ENCODE results near the gene IQCF2. TPM values are rescaled to one million over a fixed set of nuclear protein-coding genes. Genes with fewer than 3 reads are reported as not detected.

IQCF2 gene
- polyA plus RNA-seq, 1 donor from 2014 or later: not detected

DNA sequence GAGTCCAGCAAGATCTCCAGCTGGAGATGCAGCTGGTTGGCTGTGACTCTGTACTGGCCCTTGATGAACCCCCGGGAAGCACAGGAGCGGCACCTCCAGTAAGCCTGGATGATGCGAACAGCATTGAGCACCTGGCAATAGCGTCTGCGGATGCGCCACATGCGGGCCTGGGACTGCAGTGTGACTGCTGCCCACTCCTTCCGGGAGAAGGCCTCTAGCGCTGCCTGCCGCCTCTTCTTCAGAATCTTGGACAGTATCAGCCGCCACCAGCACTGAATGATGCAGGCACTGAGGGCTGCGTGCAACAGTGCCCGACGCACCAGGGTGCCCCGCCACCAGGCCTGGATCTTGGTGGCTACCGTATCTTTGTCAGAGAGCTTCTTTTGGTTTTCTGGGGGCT, 33.5 kb downstream of the IQCF2 start:
- no peak overlapping the region for H3K4me2 ChIP-seq (ENCODE audit: low read length)
- TF ChIP-seq, protein P1, sequence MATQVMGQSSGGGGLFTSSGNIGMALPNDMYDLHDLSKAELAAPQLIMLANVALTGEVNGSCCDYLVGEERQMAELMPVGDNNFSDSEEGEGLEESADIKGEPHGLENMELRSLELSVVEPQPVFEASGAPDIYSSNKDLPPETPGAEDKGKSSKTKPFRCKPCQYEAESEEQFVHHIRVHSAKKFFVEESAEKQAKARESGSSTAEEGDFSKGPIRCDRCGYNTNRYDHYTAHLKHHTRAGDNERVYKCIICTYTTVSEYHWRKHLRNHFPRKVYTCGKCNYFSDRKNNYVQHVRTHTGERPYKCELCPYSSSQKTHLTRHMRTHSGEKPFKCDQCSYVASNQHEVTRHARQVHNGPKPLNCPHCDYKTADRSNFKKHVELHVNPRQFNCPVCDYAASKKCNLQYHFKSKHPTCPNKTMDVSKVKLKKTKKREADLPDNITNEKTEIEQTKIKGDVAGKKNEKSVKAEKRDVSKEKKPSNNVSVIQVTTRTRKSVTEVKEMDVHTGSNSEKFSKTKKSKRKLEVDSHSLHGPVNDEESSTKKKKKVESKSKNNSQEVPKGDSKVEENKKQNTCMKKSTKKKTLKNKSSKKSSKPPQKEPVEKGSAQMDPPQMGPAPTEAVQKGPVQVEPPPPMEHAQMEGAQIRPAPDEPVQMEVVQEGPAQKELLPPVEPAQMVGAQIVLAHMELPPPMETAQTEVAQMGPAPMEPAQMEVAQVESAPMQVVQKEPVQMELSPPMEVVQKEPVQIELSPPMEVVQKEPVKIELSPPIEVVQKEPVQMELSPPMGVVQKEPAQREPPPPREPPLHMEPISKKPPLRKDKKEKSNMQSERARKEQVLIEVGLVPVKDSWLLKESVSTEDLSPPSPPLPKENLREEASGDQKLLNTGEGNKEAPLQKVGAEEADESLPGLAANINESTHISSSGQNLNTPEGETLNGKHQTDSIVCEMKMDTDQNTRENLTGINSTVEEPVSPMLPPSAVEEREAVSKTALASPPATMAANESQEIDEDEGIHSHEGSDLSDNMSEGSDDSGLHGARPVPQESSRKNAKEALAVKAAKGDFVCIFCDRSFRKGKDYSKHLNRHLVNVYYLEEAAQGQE (IDR thresholded peaks at IDR 0.05; ENCODE audit: borderline replicate concordance): no peak
- H2AFZ ChIP-seq (ENCODE audit: low read depth, low read length): no peak overlapping the region
- H3K27me3 ChIP-seq (ENCODE audit: insufficient read depth, low read depth, low read length): no peaks in the 10 kb centered on the region
- H3K9ac ChIP-seq (ENCODE audit: low read length): no peak overlapping the region
- H3K4me3 ChIP-seq (ENCODE audit: low read length): no peak overlapping the region
- H3K79me2 ChIP-seq (replicated peaks; ENCODE audit: insufficient read depth, low read length): no peaks in the 10 kb centered on the region
- H3K27ac ChIP-seq (ENCODE audit: low read length): no peak overlapping the region
- H3F3A ChIP-seq (ENCODE audit: insufficient read depth, low read length, poor library complexity, severe bottlenecking): no peaks in the 10 kb centered on the region
- H3K9me3 ChIP-seq (ENCODE audit: low read length): no peaks in the 10 kb centered on the region
- H3K36me3 ChIP-seq (ENCODE audit: insufficient read depth, low read length): no peaks in the 10 kb centered on the region
- no peaks in the 10 kb centered on the region for H4K20me1 ChIP-seq (ENCODE audit: insufficient read depth)
- no peaks in the 10 kb centered on the region for H3K9me2 ChIP-seq (ENCODE audit: insufficient read depth, low read length)

DNA sequence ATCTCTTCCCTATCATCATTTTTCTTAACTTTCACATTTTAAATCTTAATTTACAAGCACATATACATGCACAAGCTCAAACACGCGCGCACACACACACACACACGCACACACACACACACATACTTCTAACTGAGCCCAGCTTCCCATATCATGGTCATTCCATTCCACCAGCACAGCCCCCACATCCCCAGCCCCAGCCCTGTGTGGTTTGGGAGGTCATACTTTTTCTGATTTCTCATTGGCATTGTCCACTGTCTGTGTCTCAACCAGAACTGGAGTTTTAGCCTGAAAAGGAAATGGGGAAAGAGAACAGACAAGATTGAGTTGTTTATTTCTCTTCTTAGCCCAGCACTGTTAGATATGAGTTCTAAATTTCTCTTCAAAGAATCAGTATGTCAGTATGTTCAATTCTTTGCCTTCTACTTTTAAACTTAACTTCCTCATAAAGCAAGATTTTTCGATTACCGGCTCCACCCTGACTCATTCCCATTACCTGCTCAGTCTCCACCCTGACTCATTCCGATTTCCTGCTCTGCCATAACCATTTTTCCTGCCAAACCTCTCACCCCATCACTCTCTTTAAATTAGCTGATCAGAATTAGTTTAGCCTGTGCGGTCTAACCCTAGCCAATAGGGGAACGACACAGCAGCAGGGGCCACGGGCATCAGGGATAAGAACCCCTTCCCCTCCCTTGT, 35.3 kb downstream of the IQCF2 start:
- Histone ChIP-seq H3K4me3 (ENCODE audit: low read length) (no peak overlapping the region), H4K20me1 (ENCODE audit: insufficient read depth) (no peaks in the 10 kb centered on the region), H3K9ac (ENCODE audit: low read length) (no peak overlapping the region), H3K27me3 (ENCODE audit: insufficient read depth, low read depth, low read length) (no peaks in the 10 kb centered on the region), H3K36me3 (ENCODE audit: insufficient read depth, low read length) (no peaks in the 10 kb centered on the region), H3K9me3 (ENCODE audit: low read length) (no peaks in the 10 kb centered on the region), H3K4me2 (ENCODE audit: low read length) (no peak overlapping the region), H3K27ac (ENCODE audit: low read length) (no peak overlapping the region), H2AFZ (ENCODE audit: low read depth, low read length) (no peak overlapping the region), H3K9me2 (ENCODE audit: insufficient read depth, low read length) (no peaks in the 10 kb centered on the region), H3F3A (ENCODE audit: insufficient read depth, low read length, poor library complexity, severe bottlenecking) (no peaks in the 10 kb centered on the region), H3K79me2 (replicated peaks; ENCODE audit: insufficient read depth, low read length) (no peaks in the 10 kb centered on the region)
- TF ChIP-seq SMC3 (conservative IDR thresholded peaks at IDR 0.05; ENCODE audit: poor library complexity) (no peak), EP300 (conservative IDR thresholded peaks at IDR 0.05; ENCODE audit: poor library complexity, severe bottlenecking) (no peak), TAF1 (IDR thresholded peaks at IDR 0.05; ENCODE audit: low read depth) (no peak), POLR2AphosphoS5 (IDR thresholded peaks at IDR 0.05) (no peak), RAD21 (conservative IDR thresholded peaks at IDR 0.05) (no peak), MXI1 (conservative IDR thresholded peaks at IDR 0.05; ENCODE audit: poor library complexity, severe bottlenecking) (no peak), EZH2 (IDR thresholded peaks at IDR 0.05; ENCODE audit: borderline replicate concordance, insufficient read depth, low read length, poor library complexity, severe bottlenecking) (no peak)
- TF ChIP-seq, protein P2, sequence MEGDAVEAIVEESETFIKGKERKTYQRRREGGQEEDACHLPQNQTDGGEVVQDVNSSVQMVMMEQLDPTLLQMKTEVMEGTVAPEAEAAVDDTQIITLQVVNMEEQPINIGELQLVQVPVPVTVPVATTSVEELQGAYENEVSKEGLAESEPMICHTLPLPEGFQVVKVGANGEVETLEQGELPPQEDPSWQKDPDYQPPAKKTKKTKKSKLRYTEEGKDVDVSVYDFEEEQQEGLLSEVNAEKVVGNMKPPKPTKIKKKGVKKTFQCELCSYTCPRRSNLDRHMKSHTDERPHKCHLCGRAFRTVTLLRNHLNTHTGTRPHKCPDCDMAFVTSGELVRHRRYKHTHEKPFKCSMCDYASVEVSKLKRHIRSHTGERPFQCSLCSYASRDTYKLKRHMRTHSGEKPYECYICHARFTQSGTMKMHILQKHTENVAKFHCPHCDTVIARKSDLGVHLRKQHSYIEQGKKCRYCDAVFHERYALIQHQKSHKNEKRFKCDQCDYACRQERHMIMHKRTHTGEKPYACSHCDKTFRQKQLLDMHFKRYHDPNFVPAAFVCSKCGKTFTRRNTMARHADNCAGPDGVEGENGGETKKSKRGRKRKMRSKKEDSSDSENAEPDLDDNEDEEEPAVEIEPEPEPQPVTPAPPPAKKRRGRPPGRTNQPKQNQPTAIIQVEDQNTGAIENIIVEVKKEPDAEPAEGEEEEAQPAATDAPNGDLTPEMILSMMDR (IDR thresholded peaks at IDR 0.05; ENCODE audit: poor library complexity, severe bottlenecking): no peak
- TF ChIP-seq, protein P1 (IDR thresholded peaks at IDR 0.05; ENCODE audit: borderline replicate concordance): no peak
